ENCODE data around the gene CLEC2A. TPM values are rescaled to one million over a fixed set of nuclear protein-coding genes. Genes with fewer than 3 reads are reported as not detected.
"Not testable (repeated sequence)": the region's sequence is repeated elsewhere in the genome, so short reads cannot be mapped to it uniquely, and the experiment has no call there.

The CLEC2A gene
- total RNA-seq, 1 experiment from 2014 or later, result 0.87 TPM

- DNase-seq, result no peak
- Histone ChIP-seq H2AFZ (ENCODE audit: low read length) (no peak overlapping the region), H2BK20ac (ENCODE audit: low read depth, low read length, poor library complexity, severe bottlenecking) (no peak overlapping the region), H2BK12ac (ENCODE audit: insufficient read length, low read depth, low read length) (no peak overlapping the region), H4K5ac (ENCODE audit: insufficient read length, low read depth, low read length) (no peak overlapping the region), H3K27me3 (ENCODE audit: insufficient read depth, low read length) (no peaks in the 10 kb centered on the region), H3K14ac (ENCODE audit: insufficient read depth, low read length) (no peak overlapping the region), H3K56ac (ENCODE audit: insufficient read length, low read depth, low read length) (no peak overlapping the region), H3K4me2 (ENCODE audit: insufficient read depth, insufficient read length, low read length) (no peak overlapping the region), H4K8ac (replicated peaks; ENCODE audit: insufficient read length, low read depth, low read length) (no peak overlapping the region), H3K9me3 (ENCODE audit: control insufficient read depth, low read depth, low read length) (no peaks in the 10 kb centered on the region), H3K9ac (ENCODE audit: extremely low read depth, insufficient read length, low read length) (no peak overlapping the region), H2BK5ac (ENCODE audit: insufficient read length, low read length) (no peak overlapping the region), H2BK120ac (ENCODE audit: low read depth, low read length, poor library complexity, severe bottlenecking) (no peak overlapping the region), H2BK15ac (ENCODE audit: low read depth, low read length) (no peak overlapping the region), H3K18ac (ENCODE audit: insufficient read length, low read depth, low read length) (no peak overlapping the region), H3T11ph (ENCODE audit: low read length) (no peak overlapping the region), H4K91ac (ENCODE audit: insufficient read length, low read depth, low read length) (no peak overlapping the region), H3K27ac (ENCODE audit: insufficient read length, low read depth, low read length) (no peak overlapping the region), H3K4me1 (ENCODE audit: insufficient read depth, low read length) (no peaks in the 10 kb centered on the region), H2AK5ac (ENCODE audit: insufficient read length, low read length) (no peak overlapping the region), H3K79me1 (ENCODE audit: insufficient read depth, low read depth, low read length, poor library complexity, severe bottlenecking) (no peaks in the 10 kb centered on the region), H3K23ac (ENCODE audit: insufficient read length, low read depth, low read length) (no peak overlapping the region), H3K4ac (ENCODE audit: low read depth, low read length) (no peak overlapping the region), H4K20me1 (ENCODE audit: control insufficient read depth, insufficient read depth, insufficient read length) (no peaks in the 10 kb centered on the region), H3K23me2 (ENCODE audit: insufficient read length, low read depth, low read length, poor library complexity, severe bottlenecking) (no peaks in the 10 kb centered on the region), H3K79me2 (ENCODE audit: insufficient read depth, low read length) (no peaks in the 10 kb centered on the region)
- Mint-ChIP-seq H3K27me3 (ENCODE audit: low read depth) (no peaks in the 10 kb centered on the region; the same call in 1 of the 2 replicates), H3K4me3 (no peak overlapping the region), H3K27ac (no peak overlapping the region), H3K4me1 (peaks cover 8 to 9% of the 10 kb centered on the region in 2 experiments), H3K9me3 (peaks cover 21 to 29% of the 10 kb centered on the region in 2 experiments), H3K36me3 (ENCODE audit: insufficient read depth in 1 of 3, low read depth in 3 of 3) (peaks cover 17 to 25% (median 21%) of the 10 kb centered on the region in 3 experiments)
- TF ChIP-seq CTCF (conservative IDR thresholded peaks at IDR 0.05), result no peak
Observed at GRCh38 chr12:9977916-9978315, 45.7 kb upstream of the CLEC2A start.

GRCh38 chr12:9976626-9977025 is 44.5 kb upstream of the CLEC2A start:
- H2AFZ ChIP-seq (ENCODE audit: low read length); H4K8ac ChIP-seq (replicated peaks; ENCODE audit: insufficient read length, low read depth, low read length); H2AK5ac ChIP-seq (ENCODE audit: insufficient read length, low read length); H3K4me2 ChIP-seq (ENCODE audit: insufficient read depth, insufficient read length, low read length); H4K5ac ChIP-seq (ENCODE audit: insufficient read length, low read depth, low read length); H3K4me1 Mint-ChIP-seq; H3K56ac ChIP-seq (ENCODE audit: insufficient read length, low read depth, low read length); H2BK15ac ChIP-seq (ENCODE audit: low read depth, low read length); H3K4me1 ChIP-seq (ENCODE audit: insufficient read depth, low read length); H2BK20ac ChIP-seq (ENCODE audit: low read depth, low read length, poor library complexity, severe bottlenecking); H3K4me3 Mint-ChIP-seq; H3K9me3 ChIP-seq (ENCODE audit: control insufficient read depth, low read depth, low read length); H3K18ac ChIP-seq (ENCODE audit: insufficient read length, low read depth, low read length); H3K23me2 ChIP-seq (ENCODE audit: insufficient read length, low read depth, low read length, poor library complexity, severe bottlenecking); H2BK12ac ChIP-seq (ENCODE audit: insufficient read length, low read depth, low read length); H3K9ac ChIP-seq (ENCODE audit: extremely low read depth, insufficient read length, low read length); H4K20me1 ChIP-seq (ENCODE audit: control insufficient read depth, insufficient read depth, insufficient read length); H3K27me3 Mint-ChIP-seq (ENCODE audit: low read depth); H4K91ac ChIP-seq (ENCODE audit: insufficient read length, low read depth, low read length); H3T11ph ChIP-seq (ENCODE audit: low read length); H2BK120ac ChIP-seq (ENCODE audit: low read depth, low read length, poor library complexity, severe bottlenecking); H3K14ac ChIP-seq (ENCODE audit: insufficient read depth, low read length); H3K23ac ChIP-seq (ENCODE audit: insufficient read length, low read depth, low read length); H3K27ac ChIP-seq (ENCODE audit: insufficient read length, low read depth, low read length); H3K27ac Mint-ChIP-seq; DNase-seq; H3K79me1 ChIP-seq (ENCODE audit: insufficient read depth, low read depth, low read length, poor library complexity, severe bottlenecking); H3K4ac ChIP-seq (ENCODE audit: low read depth, low read length); H3K27me3 ChIP-seq (ENCODE audit: insufficient read depth, low read length); H3K79me2 ChIP-seq (ENCODE audit: insufficient read depth, low read length); H2BK5ac ChIP-seq (ENCODE audit: insufficient read length, low read length): not testable (repeated sequence)
- H3K9me3 Mint-ChIP-seq, result peaks cover 21 to 29% of the 10 kb centered on the region in 2 experiments
- no CpG with 5 or more reads among the region's 5 CpGs for WGBS (ENCODE audit: extremely low coverage, insufficient read length, low lambda C conversion rate)
- H3K36me3 Mint-ChIP-seq (ENCODE audit: insufficient read depth in 1 of 3, low read depth in 3 of 3), result peaks cover 17 to 25% (median 21%) of the 10 kb centered on the region in 3 experiments

All from H9 (cell line).